SK-N-SH (cell line): Measurements from ENCODE around the gene AMDHD1.

Source experiments
- CHD2 ChIP-seq: fragments of 150-350 bp; IDR thresholded peaks from 2 replicates; pipeline ENCODE4 v1.6.1; 2018; ENCODE audit warnings: low read length; ENCODE audit not compliant: partially characterized antibody
- GABPA ChIP-seq: IDR thresholded peaks from 2 replicates; pipeline ENCODE4 v1.4.0; 2012; ENCODE audit warnings: low read depth, mild to moderate bottlenecking
- TF ChIP-seq, protein P1 (sequence below): IDR thresholded peaks from 2 replicates; pipeline ENCODE4 v1.6.1; 2012; ENCODE audit warnings: mild to moderate bottlenecking, low read depth, low read length, moderate library complexity
- TF ChIP-seq, protein P2 (sequence below): fragments of 200-600 bp; sonication (generic); IDR thresholded peaks from 2 replicates; pipeline ENCODE4 v1.6.1; 2017; ENCODE audit warnings: antibody characterized with exemption, mild to moderate bottlenecking, moderate library complexity

DNA sequence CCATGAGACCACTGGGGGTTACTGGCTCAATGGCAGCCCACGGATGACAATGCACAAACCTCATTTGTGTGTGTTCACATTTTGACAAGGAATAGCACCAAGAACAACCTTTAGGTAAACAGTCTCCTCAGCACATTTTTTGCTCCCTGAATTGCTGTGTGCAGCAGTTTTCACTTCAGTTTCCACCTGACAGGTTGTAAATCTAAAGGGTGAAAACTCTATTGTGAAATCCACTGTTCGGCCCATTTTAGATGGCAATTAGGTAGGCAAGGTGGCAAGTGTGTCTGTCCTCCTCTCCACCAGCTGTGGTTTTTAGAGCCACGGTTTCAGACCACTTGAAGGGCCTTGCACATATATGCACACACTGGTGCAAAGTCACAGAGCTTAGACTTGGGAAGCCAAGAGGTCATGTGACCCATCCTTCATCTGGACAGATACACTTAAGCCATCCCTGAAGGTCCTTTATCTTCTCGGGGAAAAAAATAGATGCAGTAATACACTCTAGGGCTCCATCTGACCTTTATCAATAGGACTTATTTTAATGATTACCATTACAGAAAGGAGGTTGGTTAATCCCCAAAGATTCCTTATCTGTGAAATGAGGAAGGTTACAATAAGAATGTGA lies 29.8 kb downstream of the AMDHD1 start:
- TF ChIP-seq, protein P1, sequence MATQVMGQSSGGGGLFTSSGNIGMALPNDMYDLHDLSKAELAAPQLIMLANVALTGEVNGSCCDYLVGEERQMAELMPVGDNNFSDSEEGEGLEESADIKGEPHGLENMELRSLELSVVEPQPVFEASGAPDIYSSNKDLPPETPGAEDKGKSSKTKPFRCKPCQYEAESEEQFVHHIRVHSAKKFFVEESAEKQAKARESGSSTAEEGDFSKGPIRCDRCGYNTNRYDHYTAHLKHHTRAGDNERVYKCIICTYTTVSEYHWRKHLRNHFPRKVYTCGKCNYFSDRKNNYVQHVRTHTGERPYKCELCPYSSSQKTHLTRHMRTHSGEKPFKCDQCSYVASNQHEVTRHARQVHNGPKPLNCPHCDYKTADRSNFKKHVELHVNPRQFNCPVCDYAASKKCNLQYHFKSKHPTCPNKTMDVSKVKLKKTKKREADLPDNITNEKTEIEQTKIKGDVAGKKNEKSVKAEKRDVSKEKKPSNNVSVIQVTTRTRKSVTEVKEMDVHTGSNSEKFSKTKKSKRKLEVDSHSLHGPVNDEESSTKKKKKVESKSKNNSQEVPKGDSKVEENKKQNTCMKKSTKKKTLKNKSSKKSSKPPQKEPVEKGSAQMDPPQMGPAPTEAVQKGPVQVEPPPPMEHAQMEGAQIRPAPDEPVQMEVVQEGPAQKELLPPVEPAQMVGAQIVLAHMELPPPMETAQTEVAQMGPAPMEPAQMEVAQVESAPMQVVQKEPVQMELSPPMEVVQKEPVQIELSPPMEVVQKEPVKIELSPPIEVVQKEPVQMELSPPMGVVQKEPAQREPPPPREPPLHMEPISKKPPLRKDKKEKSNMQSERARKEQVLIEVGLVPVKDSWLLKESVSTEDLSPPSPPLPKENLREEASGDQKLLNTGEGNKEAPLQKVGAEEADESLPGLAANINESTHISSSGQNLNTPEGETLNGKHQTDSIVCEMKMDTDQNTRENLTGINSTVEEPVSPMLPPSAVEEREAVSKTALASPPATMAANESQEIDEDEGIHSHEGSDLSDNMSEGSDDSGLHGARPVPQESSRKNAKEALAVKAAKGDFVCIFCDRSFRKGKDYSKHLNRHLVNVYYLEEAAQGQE: no peak
- no peak for TF ChIP-seq CHD2
- no peak for TF ChIP-seq GABPA
- TF ChIP-seq, protein P2, sequence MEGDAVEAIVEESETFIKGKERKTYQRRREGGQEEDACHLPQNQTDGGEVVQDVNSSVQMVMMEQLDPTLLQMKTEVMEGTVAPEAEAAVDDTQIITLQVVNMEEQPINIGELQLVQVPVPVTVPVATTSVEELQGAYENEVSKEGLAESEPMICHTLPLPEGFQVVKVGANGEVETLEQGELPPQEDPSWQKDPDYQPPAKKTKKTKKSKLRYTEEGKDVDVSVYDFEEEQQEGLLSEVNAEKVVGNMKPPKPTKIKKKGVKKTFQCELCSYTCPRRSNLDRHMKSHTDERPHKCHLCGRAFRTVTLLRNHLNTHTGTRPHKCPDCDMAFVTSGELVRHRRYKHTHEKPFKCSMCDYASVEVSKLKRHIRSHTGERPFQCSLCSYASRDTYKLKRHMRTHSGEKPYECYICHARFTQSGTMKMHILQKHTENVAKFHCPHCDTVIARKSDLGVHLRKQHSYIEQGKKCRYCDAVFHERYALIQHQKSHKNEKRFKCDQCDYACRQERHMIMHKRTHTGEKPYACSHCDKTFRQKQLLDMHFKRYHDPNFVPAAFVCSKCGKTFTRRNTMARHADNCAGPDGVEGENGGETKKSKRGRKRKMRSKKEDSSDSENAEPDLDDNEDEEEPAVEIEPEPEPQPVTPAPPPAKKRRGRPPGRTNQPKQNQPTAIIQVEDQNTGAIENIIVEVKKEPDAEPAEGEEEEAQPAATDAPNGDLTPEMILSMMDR: no peak
